Measurements from ENCODE around the gene ASS1. TPM values are rescaled to one million over a fixed set of nuclear protein-coding genes. Genes with fewer than 3 reads are reported as not detected.

Gene ASS1
- total RNA-seq, 1 experiment from 2014 or later, result 118 TPM

GRCh38 chr9:130531670-130532069 is 86.9 kb downstream of the ASS1 start:
- Histone ChIP-seq H3K27me3 (replicated peaks; ENCODE audit: control insufficient read depth, insufficient read depth, low read length) (no peaks in the 10 kb centered on the region), H3K4me1 (no peaks in the 10 kb centered on the region; the same call in 1 of the 2 replicates), H3K4me3 (ENCODE audit: low read depth, low read length) (no peak overlapping the region), H3K9me3 (no peaks in the 10 kb centered on the region), H3K36me3 (ENCODE audit: control insufficient read depth, insufficient read depth, low read length) (no peaks in the 10 kb centered on the region)
- no peak overlapping the region for H3K27ac Mint-ChIP-seq (ENCODE audit: unreplicated experiment)
- no peak for DNase-seq
- no peaks in the 10 kb centered on the region for H3K4me1 Mint-ChIP-seq (ENCODE audit: low read depth, unreplicated experiment)
- CTCF ChIA-PET, result no interaction called here
- no peaks in the 10 kb centered on the region for H3K9me3 Mint-ChIP-seq (ENCODE audit: unreplicated experiment)
- H3K36me3 Mint-ChIP-seq (ENCODE audit: insufficient read depth, unreplicated experiment), result no peaks in the 10 kb centered on the region
- H3K27me3 Mint-ChIP-seq (ENCODE audit: insufficient read depth, unreplicated experiment), result peaks cover 7% of the 10 kb centered on the region
- POLR2A ChIA-PET, result no interaction called here
- no peak for TF ChIP-seq CTCF (IDR thresholded peaks at IDR 0.05; ENCODE audit: insufficient read depth in 1 of 2, low read depth in 1 of 2, low read length in 1 of 2, severe bottlenecking in 1 of 2, unreplicated experiment in 1 of 2)
- H3K4me3 Mint-ChIP-seq (ENCODE audit: unreplicated experiment), result no peak overlapping the region
- intact Hi-C loops (cut with micrococcal nuclease; ENCODE audit: unreplicated experiment), result no loop called here
- BruUV-seq (replicated peaks), result no TSS peak

- Mint-ChIP-seq H3K27ac (ENCODE audit: unreplicated experiment) (no peak overlapping the region), H3K4me3 (ENCODE audit: unreplicated experiment) (no peak overlapping the region), H3K27me3 (ENCODE audit: insufficient read depth, unreplicated experiment) (peaks cover 10% of the 10 kb centered on the region), H3K4me1 (ENCODE audit: low read depth, unreplicated experiment) (no peaks in the 10 kb centered on the region), H3K36me3 (ENCODE audit: insufficient read depth, unreplicated experiment) (no peaks in the 10 kb centered on the region), H3K9me3 (ENCODE audit: unreplicated experiment) (no peaks in the 10 kb centered on the region)
- Histone ChIP-seq H3K27me3 (replicated peaks; ENCODE audit: control insufficient read depth, insufficient read depth, low read length) (no peaks in the 10 kb centered on the region), H3K36me3 (ENCODE audit: control insufficient read depth, insufficient read depth, low read length) (no peaks in the 10 kb centered on the region), H3K4me1 (no peaks in the 10 kb centered on the region), H3K9me3 (no peaks in the 10 kb centered on the region), H3K4me3 (ENCODE audit: low read depth, low read length) (no peak overlapping the region)
- no TSS peak for BruUV-seq (replicated peaks)
- intact Hi-C loops (cut with micrococcal nuclease; ENCODE audit: unreplicated experiment), result no loop called here
- no peak for TF ChIP-seq CTCF (IDR thresholded peaks at IDR 0.05; ENCODE audit: insufficient read depth in 1 of 2, low read depth in 1 of 2, low read length in 1 of 2, severe bottlenecking in 1 of 2, unreplicated experiment in 1 of 2)
- ChIA-PET POLR2A (no interaction called here), CTCF (no interaction called here)
- DNase-seq, result peak in 1 of 2 experiments; percentile 57
Observed at GRCh38 chr9:130532426-130533080, 87.8 kb downstream of the ASS1 start.

- intact Hi-C loops (cut with micrococcal nuclease; ENCODE audit: unreplicated experiment), result no loop called here
- peaks cover 6% of the 10 kb centered on the region for H3K4me1 Mint-ChIP-seq (ENCODE audit: low read depth, unreplicated experiment)
- no peak overlapping the region for H3K4me3 Mint-ChIP-seq (ENCODE audit: unreplicated experiment)
- Histone ChIP-seq H3K4me1 (no peaks in the 10 kb centered on the region), H3K4me3 (ENCODE audit: low read depth, low read length) (no peak overlapping the region), H3K9me3 (no peaks in the 10 kb centered on the region), H3K27me3 (replicated peaks; ENCODE audit: control insufficient read depth, insufficient read depth, low read length) (no peaks in the 10 kb centered on the region), H3K36me3 (ENCODE audit: control insufficient read depth, insufficient read depth, low read length) (no peaks in the 10 kb centered on the region)
- no peak for TF ChIP-seq CTCF (IDR thresholded peaks at IDR 0.05; ENCODE audit: insufficient read depth in 1 of 2, low read depth in 1 of 2, low read length in 1 of 2, severe bottlenecking in 1 of 2, unreplicated experiment in 1 of 2)
- H3K36me3 Mint-ChIP-seq (ENCODE audit: insufficient read depth, unreplicated experiment), result no peaks in the 10 kb centered on the region
- POLR2A ChIA-PET, result no interaction called here
- BruUV-seq (replicated peaks), result no TSS peak
- peaks cover 19% of the 10 kb centered on the region for H3K27me3 Mint-ChIP-seq (ENCODE audit: insufficient read depth, unreplicated experiment)
- no peak overlapping the region for H3K27ac Mint-ChIP-seq (ENCODE audit: unreplicated experiment)
- H3K9me3 Mint-ChIP-seq (ENCODE audit: unreplicated experiment), result no peaks in the 10 kb centered on the region
- DNase-seq, result no peak
- CTCF ChIA-PET, result interaction anchor here (0.6 kb wide), 1 partner anchor 14 kb away, joined by 4 read pairs; no protein-coding TSS in a partner anchor
Observed at GRCh38 chr9:130535818-130536521, 91.2 kb downstream of the ASS1 start.

All from Caco-2 (cell line).